ENCODE data around the gene KRTAP12-4.

GRCh38 chr21:44700101-44701022 is 45.9 kb upstream of the KRTAP12-4 start:
- TF ChIP-seq CTCF (IDR thresholded peaks at IDR 0.05; ENCODE audit: insufficient read depth, low read length): no peak
- no peak for TF ChIP-seq REST (IDR thresholded peaks at IDR 0.05; ENCODE audit: insufficient replicate concordance, low read depth)

Data from HL-60 (cell line).